ENCODE data around the gene UBE3D. TPM values are rescaled to one million over a fixed set of nuclear protein-coding genes. Genes with fewer than 3 reads are reported as not detected.
"Not testable (repeated sequence)": the region's sequence is repeated elsewhere in the genome, so short reads cannot be mapped to it uniquely, and the experiment has no call there.

UBE3D gene
- total RNA-seq, 2 experiments from 2014 or later: 4.0 to 4.2 TPM

GRCh38 chr6:83047065-83047754, 18.4 kb downstream of the UBE3D start:
- no peak overlapping the region for H3K27ac Mint-ChIP-seq
- peaks cover 2% of the 10 kb centered on the region for H3K36me3 Mint-ChIP-seq (ENCODE audit: low read depth)
- DNase-seq: no peak
- no peaks in the 10 kb centered on the region for H3K27me3 Mint-ChIP-seq
- ChIA-PET POLR2A (no interaction called here), CTCF (interaction anchor here (0.5 to 3.5 kb wide), 2 partner anchors 17 to 19 kb away, joined by 3 to 21 read pairs; partner anchors contain the start of genes DOP1A and UBE3D)
- no peaks in the 10 kb centered on the region for H3K9me3 Mint-ChIP-seq
- H3K4me3 Mint-ChIP-seq: no peak overlapping the region
- no peaks in the 10 kb centered on the region for H3K4me1 Mint-ChIP-seq

DNA sequence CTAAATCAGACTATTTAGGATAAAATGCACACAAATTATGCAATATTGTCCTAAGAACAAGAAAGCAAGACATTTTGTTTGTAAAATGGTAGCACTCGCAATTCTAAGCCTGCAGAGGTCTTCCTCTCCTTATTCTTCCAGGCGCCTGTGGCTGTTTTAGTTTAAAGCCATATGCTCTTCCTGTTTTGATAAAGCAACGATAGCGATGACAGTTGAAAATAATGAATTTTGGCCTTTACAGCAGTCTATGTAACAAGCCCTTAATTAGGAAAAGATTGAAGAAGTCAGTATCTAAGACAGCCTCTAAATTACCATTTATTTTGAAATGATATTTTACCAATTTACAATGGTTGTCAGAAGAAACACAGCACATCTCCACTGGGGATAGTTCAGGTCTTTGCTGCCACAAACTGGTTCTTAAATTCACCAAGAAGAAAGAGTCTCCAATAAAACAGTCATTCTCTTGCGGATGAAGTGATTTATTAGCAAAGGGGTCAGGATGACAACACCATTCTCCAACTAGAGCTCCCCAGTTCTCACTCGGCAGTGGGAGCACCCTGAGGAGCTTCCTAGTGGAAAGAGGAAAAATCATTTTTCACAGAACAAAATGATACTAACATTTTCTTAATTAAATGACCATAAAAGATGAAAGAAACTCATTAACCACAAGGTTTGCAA, 21.4 kb downstream of the UBE3D start:
- Mint-ChIP-seq H3K9me3 (no peaks in the 10 kb centered on the region), H3K36me3 (ENCODE audit: low read depth) (peaks cover 2% of the 10 kb centered on the region), H3K27me3 (no peaks in the 10 kb centered on the region), H3K27ac (no peak overlapping the region), H3K4me1 (no peaks in the 10 kb centered on the region), H3K4me3 (no peak overlapping the region)
- DNase-seq: no peak
- POLR2A ChIA-PET: no interaction called here
- CTCF ChIA-PET: no interaction called here

- no peaks in the 10 kb centered on the region for H3K4me1 Mint-ChIP-seq
- ChIA-PET POLR2A (no interaction called here), CTCF (no interaction called here)
- no peaks in the 10 kb centered on the region for H3K27me3 Mint-ChIP-seq
- no peaks in the 10 kb centered on the region for H3K9me3 Mint-ChIP-seq
- no peak overlapping the region for H3K27ac Mint-ChIP-seq
- DNase-seq: no peak
- H3K4me3 Mint-ChIP-seq: no peak overlapping the region
- H3K36me3 Mint-ChIP-seq (ENCODE audit: low read depth): peaks cover 2% of the 10 kb centered on the region
These were observed 23.1 kb downstream of the UBE3D start for GRCh38 chr6:83042467-83043053.

- no peaks in the 10 kb centered on the region for H3K27me3 Mint-ChIP-seq
- no peak for DNase-seq
- H3K9me3 Mint-ChIP-seq: peaks cover 11% of the 10 kb centered on the region
- POLR2A ChIA-PET: no interaction called here
- H3K27ac Mint-ChIP-seq: no peak overlapping the region
- peaks cover 13% of the 10 kb centered on the region for H3K36me3 Mint-ChIP-seq (ENCODE audit: low read depth)
- CTCF ChIA-PET: no interaction called here
- no peak overlapping the region for H3K4me3 Mint-ChIP-seq
- no peaks in the 10 kb centered on the region for H3K4me1 Mint-ChIP-seq
These were observed 27.4 kb downstream of the UBE3D start for GRCh38 chr6:83038246-83038645.

- peaks cover 39% of the 10 kb centered on the region for H3K36me3 Mint-ChIP-seq (ENCODE audit: low read depth)
- POLR2A ChIA-PET: no interaction called here
- H3K27ac Mint-ChIP-seq: no peak overlapping the region
- no peaks in the 10 kb centered on the region for H3K4me1 Mint-ChIP-seq
- H3K9me3 Mint-ChIP-seq: peaks cover 28% of the 10 kb centered on the region
- DNase-seq: no peak
- CTCF ChIA-PET: no interaction called here
- no peak overlapping the region for H3K4me3 Mint-ChIP-seq
- H3K27me3 Mint-ChIP-seq: no peaks in the 10 kb centered on the region
These were observed 34.0 kb downstream of the UBE3D start for GRCh38 chr6:83031689-83032088.

DNA sequence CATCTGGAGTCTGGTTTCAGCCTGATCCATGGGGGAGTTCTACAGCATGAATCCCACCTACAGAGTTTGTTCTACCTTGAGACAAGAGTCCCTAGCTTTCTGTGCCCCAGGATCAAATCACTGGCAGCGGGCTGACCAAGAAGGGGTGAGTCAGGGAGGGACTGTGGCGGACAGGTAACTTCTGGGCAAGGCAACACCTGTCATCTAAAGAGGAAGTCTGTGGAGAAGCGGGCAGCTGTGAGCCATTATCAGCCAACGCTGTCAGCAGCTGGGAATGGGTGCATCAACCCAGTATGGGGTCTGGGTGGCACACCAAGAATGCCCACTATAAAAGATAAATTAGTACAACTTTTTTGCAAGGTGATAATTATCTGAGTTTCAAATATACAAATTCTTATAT, 45.9 kb downstream of the UBE3D start:
- Mint-ChIP-seq H3K4me3 (no peak overlapping the region), H3K36me3 (ENCODE audit: low read depth) (peaks cover 20% of the 10 kb centered on the region), H3K4me1 (no peaks in the 10 kb centered on the region), H3K27ac (no peak overlapping the region), H3K9me3 (peaks cover 9% of the 10 kb centered on the region), H3K27me3 (no peaks in the 10 kb centered on the region)
- POLR2A ChIA-PET: no interaction called here
- CTCF ChIA-PET: no interaction called here
- no peak for DNase-seq

GRCh38 chr6:83011131-83011530, 54.5 kb downstream of the UBE3D start:
- POLR2A ChIA-PET, H3K27ac Mint-ChIP-seq, DNase-seq, H3K9me3 Mint-ChIP-seq, H3K27me3 Mint-ChIP-seq, CTCF ChIA-PET, H3K4me3 Mint-ChIP-seq, H3K4me1 Mint-ChIP-seq: not testable (repeated sequence)
- peaks cover 15% of the 10 kb centered on the region for H3K36me3 Mint-ChIP-seq (ENCODE audit: low read depth)

DNA sequence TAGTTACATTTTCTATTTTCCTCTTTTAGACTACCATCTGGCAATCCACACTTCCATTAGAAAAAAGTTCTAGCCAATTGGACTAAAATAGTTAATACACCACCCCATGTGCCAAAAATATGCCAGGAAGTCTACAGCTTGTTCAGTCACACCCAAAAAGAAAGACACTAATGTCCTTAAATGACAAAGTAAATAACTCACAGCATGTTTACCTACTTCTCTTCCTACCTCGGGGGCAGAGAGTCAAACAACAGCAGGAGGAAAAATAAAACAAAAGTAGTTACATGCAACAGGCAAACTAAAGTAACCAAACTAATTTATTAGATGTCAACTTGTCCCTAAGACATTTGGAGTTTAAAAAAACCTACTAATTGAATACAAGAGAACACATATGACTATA, 57.0 kb downstream of the UBE3D start:
- no peaks in the 10 kb centered on the region for H3K9me3 Mint-ChIP-seq
- H3K27ac Mint-ChIP-seq: peak overlapping the region; percentile 47
- peaks cover 6% of the 10 kb centered on the region for H3K36me3 Mint-ChIP-seq (ENCODE audit: low read depth)
- peaks cover 7% of the 10 kb centered on the region for H3K4me1 Mint-ChIP-seq
- CTCF ChIA-PET: no interaction called here
- POLR2A ChIA-PET: no interaction called here
- no peak for DNase-seq
- H3K4me3 Mint-ChIP-seq: no peak overlapping the region
- no peaks in the 10 kb centered on the region for H3K27me3 Mint-ChIP-seq

- H3K36me3 Mint-ChIP-seq (ENCODE audit: low read depth): no peaks in the 10 kb centered on the region
- no peak overlapping the region for H3K27ac Mint-ChIP-seq
- no peak overlapping the region for H3K4me3 Mint-ChIP-seq
- ChIA-PET POLR2A (no interaction called here), CTCF (no interaction called here)
- peaks cover 7% of the 10 kb centered on the region for H3K4me1 Mint-ChIP-seq
- no peaks in the 10 kb centered on the region for H3K27me3 Mint-ChIP-seq
- no peaks in the 10 kb centered on the region for H3K9me3 Mint-ChIP-seq
- no peak for DNase-seq
These were observed 59.3 kb downstream of the UBE3D start for GRCh38 chr6:83006270-83006905.

DNA sequence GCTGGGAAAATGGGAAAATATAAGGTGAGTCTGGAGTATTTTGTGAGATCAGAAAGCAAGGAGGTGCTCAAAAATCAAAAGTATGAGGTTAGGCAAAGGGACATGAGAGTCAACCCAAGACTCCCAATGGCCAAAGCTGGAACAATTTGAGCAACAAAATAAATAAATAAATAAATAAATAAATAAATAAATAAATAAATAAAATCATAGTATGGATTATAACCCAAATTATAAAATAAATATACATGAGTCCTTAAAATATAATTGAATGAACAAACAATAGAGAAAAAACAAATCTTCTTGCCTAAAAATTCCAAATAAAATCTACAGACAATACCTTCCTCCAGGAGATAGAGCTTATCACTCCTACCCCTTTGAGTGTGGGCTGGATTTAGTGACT, 69.5 kb downstream of the UBE3D start:
- H3K9me3 Mint-ChIP-seq: no peaks in the 10 kb centered on the region
- ChIA-PET POLR2A (no interaction called here), CTCF (no interaction called here)
- no peak for DNase-seq
- H3K4me3 Mint-ChIP-seq: no peak overlapping the region
- no peaks in the 10 kb centered on the region for H3K36me3 Mint-ChIP-seq (ENCODE audit: low read depth)
- H3K27me3 Mint-ChIP-seq: no peaks in the 10 kb centered on the region
- H3K4me1 Mint-ChIP-seq: no peaks in the 10 kb centered on the region
- no peak overlapping the region for H3K27ac Mint-ChIP-seq

DNA sequence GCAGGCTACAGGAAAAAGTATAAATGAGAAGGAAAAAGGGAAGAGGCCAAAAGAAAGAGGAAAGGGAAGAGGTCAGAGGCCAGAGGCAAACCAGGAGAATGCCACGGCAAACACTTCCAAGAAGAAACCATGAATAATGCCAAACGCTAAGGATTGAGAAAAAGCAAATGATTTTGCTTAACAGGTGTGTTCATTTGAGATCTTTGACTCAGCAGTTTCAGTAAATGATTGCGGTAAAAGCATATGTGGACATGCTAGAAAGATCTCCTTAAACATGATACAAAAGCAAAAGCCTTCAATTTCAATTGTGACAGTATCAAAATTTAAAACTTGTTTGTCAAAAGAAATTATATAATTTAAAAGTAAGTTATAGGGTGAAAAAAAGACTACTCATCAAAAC, 70.6 kb downstream of the UBE3D start:
- H3K4me3 Mint-ChIP-seq: no peak overlapping the region
- DNase-seq: no peak
- CTCF ChIA-PET: no interaction called here
- no peaks in the 10 kb centered on the region for H3K4me1 Mint-ChIP-seq
- no peaks in the 10 kb centered on the region for H3K9me3 Mint-ChIP-seq
- no peaks in the 10 kb centered on the region for H3K36me3 Mint-ChIP-seq (ENCODE audit: low read depth)
- POLR2A ChIA-PET: no interaction called here
- H3K27ac Mint-ChIP-seq: no peak overlapping the region
- no peaks in the 10 kb centered on the region for H3K27me3 Mint-ChIP-seq

DNA sequence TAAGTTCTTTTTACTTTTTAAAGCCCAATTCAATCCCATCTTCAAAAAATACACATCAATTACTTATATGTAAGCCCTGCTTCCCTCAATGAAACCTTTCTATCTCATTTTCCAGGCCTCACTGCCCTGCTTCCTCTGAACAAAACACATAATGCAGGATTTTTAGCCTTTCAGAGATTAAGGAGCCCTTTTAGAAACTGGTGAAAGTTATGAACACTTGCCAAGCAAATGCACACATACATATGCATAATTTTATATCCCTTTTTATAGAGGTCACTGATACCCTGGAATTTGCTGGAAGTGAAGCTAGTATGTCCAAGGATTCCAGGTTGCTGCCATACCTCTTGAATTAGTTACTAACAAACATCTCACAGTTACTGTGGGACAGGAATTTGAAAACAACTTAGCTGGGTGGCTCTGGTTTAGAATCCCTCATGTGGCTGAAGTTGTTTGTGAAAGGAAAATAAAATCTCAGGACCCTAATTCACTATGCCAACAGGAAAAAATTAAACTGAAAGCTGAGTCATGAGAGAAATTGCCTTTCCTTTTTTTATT, 75.8 kb downstream of the UBE3D start:
- Mint-ChIP-seq H3K9me3 (no peaks in the 10 kb centered on the region), H3K4me1 (no peaks in the 10 kb centered on the region), H3K36me3 (ENCODE audit: low read depth) (no peaks in the 10 kb centered on the region), H3K27ac (no peak overlapping the region), H3K4me3 (no peak overlapping the region), H3K27me3 (no peaks in the 10 kb centered on the region)
- CTCF ChIA-PET: no interaction called here
- DNase-seq: no peak
- POLR2A ChIA-PET: no interaction called here

- CTCF ChIA-PET: no interaction called here
- no peak for DNase-seq
- Mint-ChIP-seq H3K36me3 (ENCODE audit: low read depth) (no peaks in the 10 kb centered on the region), H3K9me3 (no peaks in the 10 kb centered on the region), H3K4me1 (no peaks in the 10 kb centered on the region), H3K27me3 (no peaks in the 10 kb centered on the region), H3K27ac (no peak overlapping the region), H3K4me3 (no peak overlapping the region)
- POLR2A ChIA-PET: no interaction called here
These were observed 76.7 kb downstream of the UBE3D start for GRCh38 chr6:82988930-82989351.

All from activated CD4-positive, alpha-beta T cell treated with anti-CD3 and anti-CD28 coated beads, Interleukin-2, amount 10 ng/mL, durations not matched to agents 7 days and 5 days (primary cell).